D721Med (cell line): ENCODE results near the gene FAM83G.
"Not testable (repeated sequence)": the region's sequence is repeated elsewhere in the genome, so short reads cannot be mapped to it uniquely, and the experiment has no call there.

Source experiments
- DNase-seq: peaks from one replicate; pipeline ENCODE4 v3.0.0; 2011; ENCODE audit warnings: low spot score; ENCODE audit not compliant: insufficient read length
- FAIRE-seq: peaks from 2 replicates; lab custom pipeline; 2011; peaks lifted over from hg19 to GRCh38; lab: Jason Lieb, UNC
- CTCF ChIP-seq: IDR thresholded peaks from 2 replicates; pipeline ENCODE4 v1.5.1; 2012; ENCODE audit warnings: mild to moderate bottlenecking, control low read depth; ENCODE audit not compliant: insufficient read depth; ENCODE audit errors: missing control alignments

FAM83G gene

GRCh38 chr17:19021622-19022083, 17.1 kb upstream of the FAM83G start:
- FAIRE-seq: no peak
- TF ChIP-seq CTCF: no peak
- no peak for DNase-seq

- DNase-seq: not testable (repeated sequence)
These were observed 16.6 kb upstream of the FAM83G start for GRCh38 chr17:19021011-19021621.

GRCh38 chr17:19020016-19020415, 15.5 kb upstream of the FAM83G start:
- FAIRE-seq (no peak), DNase-seq (no peak)
- no peak for TF ChIP-seq CTCF

More at GRCh38 chr17:19021011-19021621, 16.6 kb upstream of the FAM83G start:
- FAIRE-seq: not testable (repeated sequence)

- no peak for FAIRE-seq
- DNase-seq: no peak
- TF ChIP-seq CTCF: no peak
These were observed 14.7 kb upstream of the FAM83G start for GRCh38 chr17:19019041-19019941.

- DNase-seq: no peak
- no peak for FAIRE-seq
- TF ChIP-seq CTCF: no peak
These were observed 14.0 kb upstream of the FAM83G start for GRCh38 chr17:19018600-19018950.

- FAIRE-seq: no peak
- TF ChIP-seq CTCF: no peak
These were observed 13.4 kb upstream of the FAM83G start for GRCh38 chr17:19017804-19018599.

GRCh38 chr17:19017401-19017800, 12.8 kb upstream of the FAM83G start:
- FAIRE-seq (no peak), DNase-seq (no peak)
- TF ChIP-seq CTCF: no peak

More at GRCh38 chr17:19017804-19018599, 13.4 kb upstream of the FAM83G start:
- DNase-seq: no peak
